Mesothelial cell of epicardium (in vitro differentiated cells): Measurements from ENCODE around the gene EMC10. TPM values are rescaled to one million over a fixed set of nuclear protein-coding genes. Genes with fewer than 3 reads are reported as not detected.

Experiments
- DNase-seq, 2 experiments: peaks; one replicate each; pipeline ENCODE4 v3.0.0; 2021; ENCODE audit warnings: low spot score in 2 of 2; ENCODE audit not compliant: unreplicated experiment in 2 of 2
- H3K27ac Mint-ChIP-seq: 2 replicates; pipeline ENCODE4 v1.8.0; 2021; ENCODE audit warnings: mixed read lengths
- H3K27me3 Mint-ChIP-seq: 2 replicates; pipeline ENCODE4 v1.8.0; 2021; ENCODE audit warnings: low read depth, mixed read lengths
- H3K36me3 Mint-ChIP-seq: 2 replicates; pipeline ENCODE4 v1.8.0; 2021; ENCODE audit warnings: mixed read lengths
- H3K4me1 Mint-ChIP-seq: 2 replicates; pipeline ENCODE4 v1.8.0; 2021; ENCODE audit warnings: mixed read lengths
- H3K4me3 Mint-ChIP-seq: 2 replicates; pipeline ENCODE4 v1.8.0; 2021; ENCODE audit warnings: mild to moderate bottlenecking, moderate library complexity, mixed read lengths
- H3K9me3 Mint-ChIP-seq: 2 replicates; pipeline ENCODE4 v1.8.0; 2021; ENCODE audit warnings: mixed read lengths
- total RNA-seq: library from RNA; stranded (reverse); gene quantifications from 3 replicates; pipeline ENCODE4 v1.2.1, GENCODE V29; 2021
- TF ChIP-seq, protein P1 (sequence below): fragments of 200-600 bp; sonication (generic); IDR thresholded peaks from one replicate; pipeline ENCODE4 v1.5.0; 2021; ENCODE audit warnings: antibody characterized with exemption; ENCODE audit not compliant: unreplicated experiment

EMC10 gene
- total RNA-seq, 1 donor from 2014 or later, result 176 TPM

DNA sequence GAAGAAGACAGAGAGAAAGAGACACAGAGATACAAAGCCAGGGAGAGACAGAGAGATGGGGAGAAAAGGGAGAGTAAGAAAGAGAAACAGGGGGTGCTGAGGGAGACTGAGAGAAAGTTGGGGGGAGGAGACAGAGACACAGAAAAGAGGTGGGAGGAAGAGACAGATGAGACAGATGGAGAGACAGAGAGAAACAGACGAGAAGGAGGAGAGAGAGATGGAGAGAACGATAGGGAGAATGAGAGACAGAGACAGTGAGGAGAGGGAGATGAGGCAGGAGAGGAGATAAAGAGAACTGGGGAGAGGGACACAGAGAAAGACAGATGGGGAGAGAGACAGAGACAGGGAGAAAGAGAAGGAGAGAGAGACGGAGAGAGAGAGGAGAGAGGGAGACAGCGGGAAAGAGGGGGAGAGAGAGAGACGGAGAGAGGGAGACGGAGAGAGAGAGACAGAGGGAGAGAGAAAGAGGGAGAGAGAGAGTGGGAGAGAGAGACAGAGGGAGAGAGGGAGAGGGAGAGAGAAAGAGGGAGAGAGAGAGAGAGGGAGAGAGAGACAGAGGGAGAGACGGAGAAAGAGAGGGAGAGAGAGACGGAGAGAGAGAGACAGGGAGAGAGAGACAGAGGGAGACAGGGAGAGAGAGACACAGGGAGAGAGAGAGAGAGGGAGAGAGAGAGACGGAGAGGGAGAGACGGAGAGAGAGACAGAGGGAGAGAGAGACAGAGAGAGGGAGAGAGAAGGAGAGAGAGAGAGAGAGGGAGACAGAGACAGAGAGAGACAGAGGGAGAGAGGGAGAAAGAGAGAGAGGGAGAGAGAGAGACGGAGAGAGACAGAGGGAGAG is 22.1 kb downstream of the EMC10 start:
- H3K36me3 Mint-ChIP-seq, result no peaks in the 10 kb centered on the region
- TF ChIP-seq, protein P1, sequence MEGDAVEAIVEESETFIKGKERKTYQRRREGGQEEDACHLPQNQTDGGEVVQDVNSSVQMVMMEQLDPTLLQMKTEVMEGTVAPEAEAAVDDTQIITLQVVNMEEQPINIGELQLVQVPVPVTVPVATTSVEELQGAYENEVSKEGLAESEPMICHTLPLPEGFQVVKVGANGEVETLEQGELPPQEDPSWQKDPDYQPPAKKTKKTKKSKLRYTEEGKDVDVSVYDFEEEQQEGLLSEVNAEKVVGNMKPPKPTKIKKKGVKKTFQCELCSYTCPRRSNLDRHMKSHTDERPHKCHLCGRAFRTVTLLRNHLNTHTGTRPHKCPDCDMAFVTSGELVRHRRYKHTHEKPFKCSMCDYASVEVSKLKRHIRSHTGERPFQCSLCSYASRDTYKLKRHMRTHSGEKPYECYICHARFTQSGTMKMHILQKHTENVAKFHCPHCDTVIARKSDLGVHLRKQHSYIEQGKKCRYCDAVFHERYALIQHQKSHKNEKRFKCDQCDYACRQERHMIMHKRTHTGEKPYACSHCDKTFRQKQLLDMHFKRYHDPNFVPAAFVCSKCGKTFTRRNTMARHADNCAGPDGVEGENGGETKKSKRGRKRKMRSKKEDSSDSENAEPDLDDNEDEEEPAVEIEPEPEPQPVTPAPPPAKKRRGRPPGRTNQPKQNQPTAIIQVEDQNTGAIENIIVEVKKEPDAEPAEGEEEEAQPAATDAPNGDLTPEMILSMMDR, result no peak
- no peaks in the 10 kb centered on the region for H3K9me3 Mint-ChIP-seq
- peaks cover 43% of the 10 kb centered on the region for H3K27me3 Mint-ChIP-seq
- no peak for DNase-seq
- no peak overlapping the region for H3K27ac Mint-ChIP-seq
- peaks cover 3% of the 10 kb centered on the region for H3K4me1 Mint-ChIP-seq
- H3K4me3 Mint-ChIP-seq, result no peak overlapping the region

GRCh38 chr19:50500060-50500752 is 23.9 kb downstream of the EMC10 start:
- H3K4me3 Mint-ChIP-seq, result no peak overlapping the region

GRCh38 chr19:50500753-50501151 is 24.4 kb downstream of the EMC10 start:
- Mint-ChIP-seq H3K36me3 (peaks cover 2% of the 10 kb centered on the region), H3K4me1 (peaks cover 3% of the 10 kb centered on the region)

More at GRCh38 chr19:50500060-50500752, 23.9 kb downstream of the EMC10 start:
- H3K9me3 Mint-ChIP-seq, result no peaks in the 10 kb centered on the region
- no peak overlapping the region for H3K27ac Mint-ChIP-seq
- no peaks in the 10 kb centered on the region for H3K36me3 Mint-ChIP-seq
- H3K27me3 Mint-ChIP-seq, result peaks cover 26% of the 10 kb centered on the region
- H3K4me1 Mint-ChIP-seq, result peaks cover 3% of the 10 kb centered on the region
- TF ChIP-seq, protein P1, result peak; percentile 11
- no peak for DNase-seq

GRCh38 chr19:50501186-50501567 is 24.9 kb downstream of the EMC10 start:
- TF ChIP-seq, protein P1, result no peak
- no peak for DNase-seq
- no peaks in the 10 kb centered on the region for H3K9me3 Mint-ChIP-seq
- peaks cover 18% of the 10 kb centered on the region for H3K27me3 Mint-ChIP-seq
- H3K4me3 Mint-ChIP-seq, result no peak overlapping the region
- H3K27ac Mint-ChIP-seq, result no peak overlapping the region
- H3K36me3 Mint-ChIP-seq, result peaks cover 2% of the 10 kb centered on the region
- H3K4me1 Mint-ChIP-seq, result peaks cover 3% of the 10 kb centered on the region

More at GRCh38 chr19:50500753-50501151, 24.4 kb downstream of the EMC10 start:
- Mint-ChIP-seq H3K4me3 (no peak overlapping the region), H3K9me3 (no peaks in the 10 kb centered on the region), H3K27me3 (peaks cover 21% of the 10 kb centered on the region), H3K27ac (no peak overlapping the region)
- TF ChIP-seq, protein P1, result no peak
- DNase-seq, result no peak

- Mint-ChIP-seq H3K4me1 (peaks cover 3% of the 10 kb centered on the region), H3K27me3 (peaks cover 15% of the 10 kb centered on the region), H3K9me3 (no peaks in the 10 kb centered on the region), H3K36me3 (peaks cover 2% of the 10 kb centered on the region), H3K27ac (peak overlapping the region; percentile 30), H3K4me3 (no peak overlapping the region)
- DNase-seq, result no peak
- TF ChIP-seq, protein P1, result no peak
Observed at GRCh38 chr19:50501568-50502475, 25.5 kb downstream of the EMC10 start.
